HG03521 (cell line): ENCODE measurements around the gene SLC16A5.
"Not testable (repeated sequence)": the region's sequence is repeated elsewhere in the genome, so short reads cannot be mapped to it uniquely, and the experiment has no call there.

Experiments
- ATAC-seq: cut with Tn5 transposase; IDR thresholded peaks from one replicate; pipeline ENCODE4 v1.9.1; 2021; ENCODE audit warnings: mild to moderate bottlenecking, moderate library complexity; ENCODE audit not compliant: unreplicated experiment

The SLC16A5 gene

GRCh38 chr17:75087558-75088453 lies at the start of gene SLC16A5:
Gene SLC16A5 (plus strand): TSS chr17:75087954. CDS start chr17:75093637, 5,683 bp downstream.
- no peak for ATAC-seq

- ATAC-seq = no peak
Observed at GRCh38 chr17:75039238-75039637, 48.5 kb upstream of the SLC16A5 start.

- no peak for ATAC-seq
Observed at GRCh38 chr17:75041656-75042280, 46.0 kb upstream of the SLC16A5 start.

- not testable (repeated sequence) for ATAC-seq
Observed at GRCh38 chr17:75043789-75044188, 44.0 kb upstream of the SLC16A5 start.

GRCh38 chr17:75044716-75045115 lies 43.0 kb upstream of the SLC16A5 start:
- ATAC-seq = no peak

- ATAC-seq = not testable (repeated sequence)
Observed at GRCh38 chr17:75045946-75046406, 41.8 kb upstream of the SLC16A5 start.

GRCh38 chr17:75046407-75047289 lies 41.1 kb upstream of the SLC16A5 start, which contains the start of the genes ATP5PD and KCTD2:
Gene ATP5PD (minus strand): TSS chr17:75046969. CDS start chr17:75042650, 4,319 bp downstream.
Gene KCTD2 (plus strand): TSS chr17:75047225. CDS start chr17:75047251, 26 bp downstream.
- peak; percentile 95 for ATAC-seq

GRCh38 chr17:75047398-75048098 lies 40.2 kb upstream of the SLC16A5 start:
- ATAC-seq = peak; percentile 5

GRCh38 chr17:75048249-75048878 lies 39.4 kb upstream of the SLC16A5 start:
- ATAC-seq = no peak

- no peak for ATAC-seq
Observed at GRCh38 chr17:75049057-75049456, 38.7 kb upstream of the SLC16A5 start.

GRCh38 chr17:75049706-75050105 lies 38.0 kb upstream of the SLC16A5 start:
- no peak for ATAC-seq

GRCh38 chr17:75051941-75052340 lies 35.8 kb upstream of the SLC16A5 start:
- no peak for ATAC-seq

- ATAC-seq = no peak
Observed at GRCh38 chr17:75059369-75060345, 28.1 kb upstream of the SLC16A5 start.

GRCh38 chr17:75060434-75061054 lies 27.2 kb upstream of the SLC16A5 start:
- ATAC-seq = no peak

- ATAC-seq = no peak
Observed at GRCh38 chr17:75061055-75061438, 26.7 kb upstream of the SLC16A5 start.

GRCh38 chr17:75061618-75062017 lies 26.1 kb upstream of the SLC16A5 start:
- ATAC-seq = no peak

- no peak for ATAC-seq
Observed at GRCh38 chr17:75063201-75063600, 24.6 kb upstream of the SLC16A5 start.

GRCh38 chr17:75063626-75064025 lies 24.1 kb upstream of the SLC16A5 start:
- ATAC-seq = no peak
